Heart right ventricle (tissue), 16 donors: ENCODE data around the gene STMND1. TPM values are rescaled to one million over a fixed set of nuclear protein-coding genes. Genes with fewer than 3 reads are reported as not detected.
A peak's percentile ranks its signal among the peaks of the same experiment; 100 is the strongest.

Experiments
- ATAC-seq, 8 donors: fragments of 200-7000 bp; cut with Tn5 transposase; one replicate each; pipeline ENCODE4 v1.9.1; 2020; ENCODE audit warnings: mild to moderate bottlenecking in 8 of 8, moderate library complexity in 8 of 8, moderate number of reproducible peaks in 1 of 8
- DNase-seq, 2 donors: peaks; one replicate each; pipeline ENCODE4 v3.0.0-alpha.2; 2020
- H3K27ac ChIP-seq, 10 donors: fragments of 200-600 bp; sonication (generic) in 2 of 10; one replicate each; pipeline versions ENCODE4 v1.5.0 to v1.8.0; 2020 to 2022; ENCODE audit warnings: mild to moderate bottlenecking in 3 of 10
- H3K27me3 ChIP-seq, 7 donors: fragments of 200-600 bp; one replicate each; pipeline ENCODE4 v1.8.0; 2021 to 2022; ENCODE audit warnings: mild to moderate bottlenecking in 2 of 7
- H3K36me3 ChIP-seq, 9 donors: fragments of 200-600 bp; sonication (generic) in 1 of 9; one replicate each; pipeline versions ENCODE4 v1.5.0 to v1.8.0; 2020 to 2022; ENCODE audit warnings: mild to moderate bottlenecking in 2 of 9
- H3K4me1 ChIP-seq, 9 donors: fragments of 200-600 bp; sonication (generic) in 1 of 9; one replicate each; pipeline versions ENCODE4 v1.5.0 to v1.8.0; 2020 to 2022; ENCODE audit warnings: mild to moderate bottlenecking in 4 of 9
- H3K4me3 ChIP-seq, 10 donors: fragments of 200-600 bp; sonication (generic) in 2 of 10; one replicate each; pipeline versions ENCODE4 v1.5.0 to v1.8.0; 2020 to 2022; ENCODE audit warnings: mild to moderate bottlenecking in 7 of 10, moderate library complexity in 2 of 10
- H3K9me3 ChIP-seq, 11 donors: fragments of 200-600 bp in 10 of 11; sonication (generic) in 2 of 11; one replicate each; pipeline versions ENCODE4 v1.5.0 to v1.8.0; 2013 to 2022; ENCODE audit warnings: mild to moderate bottlenecking in 2 of 11, control low read depth in 1 of 11, moderate library complexity in 1 of 11
- CTCF ChIP-seq, 9 donors: fragments of 200-600 bp; sonication (generic) in 2 of 9; IDR thresholded peaks; one replicate each; pipeline versions ENCODE4 v1.5.0 to v1.8.0; 2021 to 2022; ENCODE audit warnings: antibody characterized with exemption in 9 of 9, mild to moderate bottlenecking in 5 of 9, moderate library complexity in 1 of 9
- WGBS, 2 donors: extraction: QIAGEN DNeasy Blood & Tissue Kit; methylation state at CpG; one replicate each; pipeline ENCODE4 v1.1.7; 2013; ENCODE audit warnings: inconsistent platforms in 1 of 2; 5-methylcytosine and 5-hydroxymethylcytosine counted together
- intact Hi-C, 10 donors: fragments of 100-400 bp; cut with DNase I; formaldehyde crosslinking; loops; one replicate each; pipeline versions ENCODE4 v1.11.1 to v1.14.2; 2022
- polyA plus RNA-seq, 2 donors: library from polyadenylated mRNA; stranded (reverse); fragments of 200-250 nt; gene quantifications; one replicate each; pipeline ENCODE4 v1.2.3, GENCODE V29; 2013
- total RNA-seq, 10 donors: library from RNA; stranded (reverse); fragmentation: NEBNext Ultra II Directional in 3 of 10; extraction: Animal tissue kit (Norgen Biotek cat#: 25700) in 3 of 10; gene quantifications; one replicate each; pipeline versions ENCODE4 v1.2.1 to v1.2.4, GENCODE V29; 2021 to 2023
- donor health status: Arrhythmogenic right ventricular cardiomyopathy.
- donor health status: ischemic (EF 13 %, LVEDD 7.1; RV severe dilation, severe dysfunction).
- donor health status: healthy with polysubstance abuse.
- donor health status: DM: no; HTN: yes; CAD: no.
- donor health status: DM: no; HTN: no; CAD: no.
- donor health status: ischemic (EF 25% LVEDD 6.9; RV normal size, moderate dysfunction).
- donor health status: ischemic (EF 25% LVEDD 5.7; RV mildly dilated, moderate dysfunction).
- donor health status: healthy.
- donor health status: DM: yes; HTN: yes; CAD: no.
- donor health status: Ischemic cardiomyopathy.
- donor health status: ischemic (EF 35%, LVEDD 5.7; RV mildly dilated, moderate dysfunction).
- donor health status: nonischemic (EF 11% LVEDD 7.7; RV severe dilation, severe dysfunction).
- donor health status: DM: yes; HTN: yes; CAD: no.
- donor health status: PGD.
- donor health status: ischemic (EF 29% LVEDD 5.4; RV normal size, mild dysfunction).
- donor health status: nonischemic (EF 23%, LVEDD 6.1; RV moderate dilation, normal function).

The STMND1 gene
- total and polyA plus RNA-seq, 12 donors, result not detected

GRCh38 chr6:17102258-17102870, 514 bp downstream of the STMND1 start:
- no peaks in the 10 kb centered on the region for H3K36me3 ChIP-seq
- H3K9me3 ChIP-seq, result no peaks in the 10 kb centered on the region
- DNase-seq (no peak), ATAC-seq (peak in 1 of 8 donors; percentile 19)
- peak overlapping the region in 9 of 10 donors; percentile 18 to 53 (median 40) for H3K4me3 ChIP-seq
- H3K27ac ChIP-seq, result no peak overlapping the region
- peaks cover 0 to 21% (median 12%) of the 10 kb centered on the region in 9 donors for H3K4me1 ChIP-seq
- TF ChIP-seq CTCF (IDR thresholded peaks at IDR 0.05), result no peak
- 35 to 38% methylated on average over 23 of the region's 23 CpGs for WGBS, 2 donors
- intact Hi-C loops, result no loop called here
- peaks cover 0 to 53% (median 21%) of the 10 kb centered on the region in 7 donors for H3K27me3 ChIP-seq

- no peak overlapping the region for H3K4me3 ChIP-seq
- no peak for TF ChIP-seq CTCF (IDR thresholded peaks at IDR 0.05)
- peaks cover 0 to 19% (median 12%) of the 10 kb centered on the region in 9 donors for H3K4me1 ChIP-seq
- DNase-seq, result no peak
- no peak for ATAC-seq
- WGBS, 2 donors, result 88% methylated on average over 8 of the region's 8 CpGs
- H3K9me3 ChIP-seq, result no peaks in the 10 kb centered on the region
- H3K36me3 ChIP-seq, result no peaks in the 10 kb centered on the region
- no peak overlapping the region for H3K27ac ChIP-seq
- intact Hi-C loops, result no loop called here
- H3K27me3 ChIP-seq, result peaks cover 0 to 44% (median 21%) of the 10 kb centered on the region in 7 donors
These were observed 1.9 kb downstream of the STMND1 start for GRCh38 chr6:17103715-17104114.

- Histone ChIP-seq H3K27me3 (peaks cover 0 to 21% (median 9%) of the 10 kb centered on the region in 7 donors), H3K9me3 (no peaks in the 10 kb centered on the region), H3K4me3 (no peak overlapping the region), H3K36me3 (no peaks in the 10 kb centered on the region), H3K27ac (no peak overlapping the region), H3K4me1 (no peaks in the 10 kb centered on the region)
- intact Hi-C loops, result no loop called here
- DNase-seq (no peak), ATAC-seq (no peak)
- no peak for TF ChIP-seq CTCF (IDR thresholded peaks at IDR 0.05)
These were observed 6.0 kb downstream of the STMND1 start for GRCh38 chr6:17107863-17108262.

- WGBS, 2 donors, result 68 to 81% methylated on average over 5 of the region's 5 CpGs
- no peaks in the 10 kb centered on the region for H3K36me3 ChIP-seq
- intact Hi-C loops, result no loop called here
- H3K27ac ChIP-seq, result no peak overlapping the region
- ATAC-seq, result peak in 6 of 8 donors; percentile 34 to 94 (median 68)
- no peak for TF ChIP-seq CTCF (IDR thresholded peaks at IDR 0.05)
- H3K4me1 ChIP-seq, result peaks cover 0 to 9% (median 0%) of the 10 kb centered on the region in 9 donors
- no peak overlapping the region for H3K4me3 ChIP-seq
- no peak for DNase-seq
- H3K9me3 ChIP-seq, result no peaks in the 10 kb centered on the region
- no peaks in the 10 kb centered on the region for H3K27me3 ChIP-seq
These were observed 13.6 kb downstream of the STMND1 start for GRCh38 chr6:17115251-17116116.
